NCI-H1694 (cell line): ENCODE measurements around the gene PXDN.

ENCODE experiments used
- DNase-seq: peaks from one replicate; lab custom pipeline; 2025; lab: John Stamatoyannopoulos, UW

PXDN gene

GRCh38 chr2:1598041-1598710 is 146.1 kb downstream of the PXDN start:
- DNase-seq: no peak

- no peak for DNase-seq
Measured at GRCh38 chr2:1595274-1595673, 149.0 kb downstream of the PXDN start.

GRCh38 chr2:1594373-1595171 is 149.7 kb downstream of the PXDN start:
- DNase-seq: no peak

- DNase-seq: no peak
Measured at GRCh38 chr2:1594123-1594372, 150.3 kb downstream of the PXDN start.

GRCh38 chr2:1593371-1594122 is 150.8 kb downstream of the PXDN start:
- DNase-seq: no peak

GRCh38 chr2:1591978-1592907 is 152.1 kb downstream of the PXDN start:
- no peak for DNase-seq

- DNase-seq: no peak
Measured at GRCh38 chr2:1591461-1591770, 152.9 kb downstream of the PXDN start.

- DNase-seq: no peak
Measured at GRCh38 chr2:1590596-1591460, 153.5 kb downstream of the PXDN start.

- no peak for DNase-seq
Measured at GRCh38 chr2:1588978-1589621, 155.2 kb downstream of the PXDN start.

GRCh38 chr2:1588051-1588977 is 156.0 kb downstream of the PXDN start:
- no peak for DNase-seq

GRCh38 chr2:1586923-1587840 is 157.1 kb downstream of the PXDN start:
- DNase-seq: no peak

- DNase-seq: no peak
Measured at GRCh38 chr2:1586251-1586922, 157.9 kb downstream of the PXDN start.

GRCh38 chr2:1585635-1586034 is 158.7 kb downstream of the PXDN start:
- DNase-seq: no peak

GRCh38 chr2:1584691-1585485 is 159.4 kb downstream of the PXDN start:
- DNase-seq: no peak

- no peak for DNase-seq
Measured at GRCh38 chr2:1584051-1584531, 160.2 kb downstream of the PXDN start.

- DNase-seq: no peak
Measured at GRCh38 chr2:1582891-1583341, 161.4 kb downstream of the PXDN start.
